ENCODE results near the gene VAMP5. TPM values are rescaled to one million over a fixed set of nuclear protein-coding genes. Genes with fewer than 3 reads are reported as not detected.

VAMP5 gene
- total RNA-seq, 1 donor from 2014 or later = 25.0 TPM

DNA sequence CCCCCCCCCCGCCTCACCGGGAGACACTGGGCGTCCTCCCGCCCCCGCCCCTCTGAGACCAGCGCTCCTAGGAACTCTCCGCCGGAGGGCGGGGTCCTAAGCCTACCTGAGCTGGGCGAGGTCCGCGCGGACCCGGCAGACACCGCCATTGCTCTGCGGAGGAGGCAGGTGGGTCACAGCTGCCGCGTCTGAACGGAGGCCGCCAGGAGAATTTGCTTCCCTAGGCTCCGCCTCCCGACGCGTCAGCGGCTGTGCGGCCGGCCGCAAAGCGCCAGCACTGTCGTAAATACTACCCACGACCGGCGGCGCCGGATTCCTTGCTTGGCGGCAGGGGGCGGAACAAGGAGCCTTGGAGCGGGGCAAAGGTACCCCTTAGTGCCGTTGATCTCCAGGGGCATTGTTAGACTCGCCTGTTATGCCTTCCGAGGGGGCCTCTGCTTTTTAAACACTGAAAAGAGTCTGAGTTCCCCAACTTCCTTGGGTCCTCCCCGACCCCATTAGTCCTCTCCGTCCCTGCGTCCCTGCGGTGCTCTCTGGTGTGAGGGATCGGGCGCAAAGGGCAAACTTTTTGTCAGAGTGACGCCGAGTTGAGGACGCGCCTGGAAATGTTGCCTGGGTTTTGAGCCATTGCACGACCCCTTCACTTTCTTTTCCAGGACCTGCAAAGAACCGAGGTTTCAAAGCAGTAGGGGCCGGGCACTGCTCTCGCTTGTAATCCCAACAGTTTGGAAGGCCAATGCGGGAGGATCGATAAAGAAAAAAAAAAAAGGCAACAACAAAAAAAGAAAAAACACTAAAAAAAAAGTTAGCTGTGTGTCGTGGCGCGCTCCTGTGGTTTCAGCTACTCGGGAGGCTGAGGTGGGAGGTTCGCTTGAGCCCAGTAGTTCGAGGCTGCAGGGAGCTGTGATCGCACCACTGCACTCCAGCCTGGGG lies 22.7 kb upstream of the VAMP5 start, which contains the start of gene GGCX:
Gene GGCX, minus strand, starts transcription at position 214 of the 933 bp plus-strand sequence. Its CDS starts 65 bp downstream, at position 149.
- peak within 1 kb of the TSS; percentile 90 for H3K4me3 ChIP-seq (ENCODE audit: low read depth, low read length)
- no peak for DNase-seq (ENCODE audit: low read depth)
- TF ChIP-seq, protein P1, sequence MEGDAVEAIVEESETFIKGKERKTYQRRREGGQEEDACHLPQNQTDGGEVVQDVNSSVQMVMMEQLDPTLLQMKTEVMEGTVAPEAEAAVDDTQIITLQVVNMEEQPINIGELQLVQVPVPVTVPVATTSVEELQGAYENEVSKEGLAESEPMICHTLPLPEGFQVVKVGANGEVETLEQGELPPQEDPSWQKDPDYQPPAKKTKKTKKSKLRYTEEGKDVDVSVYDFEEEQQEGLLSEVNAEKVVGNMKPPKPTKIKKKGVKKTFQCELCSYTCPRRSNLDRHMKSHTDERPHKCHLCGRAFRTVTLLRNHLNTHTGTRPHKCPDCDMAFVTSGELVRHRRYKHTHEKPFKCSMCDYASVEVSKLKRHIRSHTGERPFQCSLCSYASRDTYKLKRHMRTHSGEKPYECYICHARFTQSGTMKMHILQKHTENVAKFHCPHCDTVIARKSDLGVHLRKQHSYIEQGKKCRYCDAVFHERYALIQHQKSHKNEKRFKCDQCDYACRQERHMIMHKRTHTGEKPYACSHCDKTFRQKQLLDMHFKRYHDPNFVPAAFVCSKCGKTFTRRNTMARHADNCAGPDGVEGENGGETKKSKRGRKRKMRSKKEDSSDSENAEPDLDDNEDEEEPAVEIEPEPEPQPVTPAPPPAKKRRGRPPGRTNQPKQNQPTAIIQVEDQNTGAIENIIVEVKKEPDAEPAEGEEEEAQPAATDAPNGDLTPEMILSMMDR (conservative IDR thresholded peaks at IDR 0.05; ENCODE audit: low read depth, low read length) = no peak

DNA sequence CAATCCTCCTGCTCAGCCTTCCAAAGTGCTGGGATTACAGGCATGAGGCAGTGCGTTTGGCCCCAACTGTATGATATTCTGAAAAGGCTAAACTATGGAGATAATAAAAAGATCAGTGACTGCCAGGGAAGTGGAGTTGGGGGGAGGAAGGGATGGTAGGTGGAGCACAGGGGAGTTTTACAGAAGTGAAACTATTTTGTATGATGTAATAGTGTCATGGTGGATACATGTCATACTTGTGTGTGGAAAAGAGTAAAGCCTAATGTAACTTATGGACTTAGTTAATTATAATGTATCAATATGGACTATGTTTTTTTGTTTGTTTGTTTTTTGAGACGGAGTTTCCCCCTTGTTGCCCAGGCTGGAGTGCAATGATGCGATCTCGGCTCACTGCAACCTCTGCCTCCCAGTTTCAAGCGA lies 20.1 kb upstream of the VAMP5 start:
- TF ChIP-seq, protein P1 (conservative IDR thresholded peaks at IDR 0.05; ENCODE audit: low read depth, low read length) = no peak

DNA sequence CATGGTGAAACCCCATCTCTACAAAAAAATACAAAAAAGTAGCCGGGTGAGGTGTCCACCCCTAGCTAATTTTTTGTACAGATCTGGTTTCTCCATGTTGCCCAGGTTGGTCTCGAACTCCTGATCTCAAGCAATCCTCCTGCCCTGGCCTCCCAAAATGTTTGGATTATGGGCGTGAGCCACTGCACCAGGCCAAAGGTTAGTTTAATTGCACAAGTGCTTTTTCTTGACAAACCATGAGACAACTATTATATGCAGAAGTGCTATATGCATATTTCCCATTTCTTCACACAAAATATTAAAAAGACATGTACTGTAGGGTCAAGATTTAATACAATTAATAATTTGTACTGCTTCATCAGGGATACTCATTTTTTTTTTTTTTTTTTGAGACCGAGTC lies 18.0 kb upstream of the VAMP5 start:
- H3K4me3 ChIP-seq (ENCODE audit: low read depth, low read length) = no peak overlapping the region
- DNase-seq (ENCODE audit: low read depth) = no peak
- TF ChIP-seq, protein P1 (conservative IDR thresholded peaks at IDR 0.05; ENCODE audit: low read depth, low read length) = no peak

More for the DNA sequence above, 20.1 kb upstream of the VAMP5 start:
- no peak for DNase-seq (ENCODE audit: low read depth)
- H3K4me3 ChIP-seq (ENCODE audit: low read depth, low read length) = no peak overlapping the region

DNA sequence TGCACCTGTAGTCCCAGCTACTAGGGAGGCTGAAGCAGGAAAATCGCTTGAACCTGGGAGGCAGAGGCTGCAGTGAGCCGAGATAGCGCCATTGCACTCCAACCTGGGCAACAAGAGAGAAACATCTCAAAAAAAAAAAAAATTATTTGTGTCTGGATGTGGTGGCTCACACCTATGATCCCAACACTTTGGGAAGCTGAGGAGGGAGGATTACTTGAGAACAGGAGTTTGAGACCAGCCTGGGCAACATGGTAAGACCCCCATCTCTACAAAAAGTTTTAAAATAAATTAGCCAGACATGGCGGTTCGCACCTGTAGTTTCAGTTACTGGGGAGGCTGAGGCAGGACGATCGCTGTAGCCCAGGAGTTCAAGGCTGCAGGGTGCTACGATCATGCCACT lies 8.5 kb upstream of the VAMP5 start:
- no peak overlapping the region for H3K4me3 ChIP-seq (ENCODE audit: low read depth, low read length)
- TF ChIP-seq, protein P1 (conservative IDR thresholded peaks at IDR 0.05; ENCODE audit: low read depth, low read length) = no peak
- no peak for DNase-seq (ENCODE audit: low read depth)

DNA sequence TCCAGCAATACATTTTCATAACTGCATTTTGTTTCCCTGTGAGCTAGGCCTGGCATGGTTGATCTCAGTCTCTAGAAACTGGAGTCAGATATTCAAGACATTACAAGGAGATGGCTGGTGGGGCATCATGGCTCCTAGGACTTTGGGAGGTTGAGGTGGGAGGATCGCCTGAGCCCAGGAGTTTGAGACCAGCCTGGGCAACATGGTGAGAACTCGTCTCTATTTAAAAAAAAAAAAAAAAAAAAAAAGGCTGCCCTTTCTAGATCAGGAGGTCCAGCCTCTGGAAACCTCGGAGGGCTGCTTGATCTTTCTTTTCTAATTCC lies 7.2 kb upstream of the VAMP5 start:
- DNase-seq (ENCODE audit: low read depth) = no peak
- H3K4me3 ChIP-seq (ENCODE audit: low read depth, low read length) = peak overlapping the region; percentile 81
- TF ChIP-seq, protein P1 (conservative IDR thresholded peaks at IDR 0.05; ENCODE audit: low read depth, low read length) = no peak

DNA sequence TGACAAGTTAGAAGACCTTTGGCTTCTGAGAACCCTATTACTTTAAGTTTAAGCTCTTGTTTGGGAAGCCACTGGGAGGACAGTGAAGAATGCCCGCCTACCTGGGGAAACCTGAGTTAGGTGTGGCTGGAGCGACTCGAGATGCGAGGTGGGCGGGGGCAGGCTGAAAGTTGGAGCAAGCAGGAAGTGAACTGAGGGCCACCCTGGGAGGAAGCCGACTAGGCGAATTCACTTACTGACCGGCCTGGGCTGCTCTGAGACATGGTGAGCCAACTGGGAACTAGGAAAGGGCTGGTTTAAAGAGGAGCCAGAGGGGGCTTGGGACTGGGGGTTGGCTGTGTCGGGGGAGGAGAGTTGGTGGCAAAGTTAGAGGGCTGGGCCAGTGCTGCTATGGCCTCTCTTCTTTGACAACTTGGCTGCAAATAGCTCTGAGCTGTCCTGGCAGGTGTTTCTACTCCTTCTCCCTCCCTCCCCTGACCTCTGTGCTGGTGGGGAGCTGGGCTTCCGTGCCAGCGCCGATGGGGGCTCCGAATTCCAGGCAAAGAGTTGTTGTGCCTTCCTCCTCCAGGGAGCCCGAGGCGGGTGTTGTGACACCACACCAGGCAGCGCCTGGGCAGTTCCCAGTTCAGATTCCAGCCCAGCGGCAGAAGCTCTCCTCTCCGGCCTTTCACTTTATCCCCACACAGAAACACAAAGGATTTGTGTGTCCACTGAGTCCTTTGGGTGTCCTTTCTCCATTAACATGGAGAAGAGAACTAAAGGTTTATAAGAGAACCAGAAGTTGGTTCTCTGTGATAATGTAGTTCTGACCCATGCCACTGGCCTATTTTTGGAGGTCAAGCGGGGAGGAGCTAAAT lies 6.6 kb upstream of the VAMP5 start, which contains the start of gene VAMP8:
Gene VAMP8, plus strand, starts transcription at position 201 of the 857 bp plus-strand sequence. Its CDS starts 61 bp downstream, at position 262.
- peak within 1 kb of the TSS; percentile 81 for H3K4me3 ChIP-seq (ENCODE audit: low read depth, low read length)
- TF ChIP-seq, protein P1 (conservative IDR thresholded peaks at IDR 0.05; ENCODE audit: low read depth, low read length) = no peak
- no peak for DNase-seq (ENCODE audit: low read depth)
